Left hindlimb (tissue), 1 donor: ENCODE measurements around the gene SAMD14.

Source experiments
- DNase-seq: peaks from one replicate; pipeline ENCODE4 v3.0.0-alpha.2; 2018

The SAMD14 gene

DNA sequence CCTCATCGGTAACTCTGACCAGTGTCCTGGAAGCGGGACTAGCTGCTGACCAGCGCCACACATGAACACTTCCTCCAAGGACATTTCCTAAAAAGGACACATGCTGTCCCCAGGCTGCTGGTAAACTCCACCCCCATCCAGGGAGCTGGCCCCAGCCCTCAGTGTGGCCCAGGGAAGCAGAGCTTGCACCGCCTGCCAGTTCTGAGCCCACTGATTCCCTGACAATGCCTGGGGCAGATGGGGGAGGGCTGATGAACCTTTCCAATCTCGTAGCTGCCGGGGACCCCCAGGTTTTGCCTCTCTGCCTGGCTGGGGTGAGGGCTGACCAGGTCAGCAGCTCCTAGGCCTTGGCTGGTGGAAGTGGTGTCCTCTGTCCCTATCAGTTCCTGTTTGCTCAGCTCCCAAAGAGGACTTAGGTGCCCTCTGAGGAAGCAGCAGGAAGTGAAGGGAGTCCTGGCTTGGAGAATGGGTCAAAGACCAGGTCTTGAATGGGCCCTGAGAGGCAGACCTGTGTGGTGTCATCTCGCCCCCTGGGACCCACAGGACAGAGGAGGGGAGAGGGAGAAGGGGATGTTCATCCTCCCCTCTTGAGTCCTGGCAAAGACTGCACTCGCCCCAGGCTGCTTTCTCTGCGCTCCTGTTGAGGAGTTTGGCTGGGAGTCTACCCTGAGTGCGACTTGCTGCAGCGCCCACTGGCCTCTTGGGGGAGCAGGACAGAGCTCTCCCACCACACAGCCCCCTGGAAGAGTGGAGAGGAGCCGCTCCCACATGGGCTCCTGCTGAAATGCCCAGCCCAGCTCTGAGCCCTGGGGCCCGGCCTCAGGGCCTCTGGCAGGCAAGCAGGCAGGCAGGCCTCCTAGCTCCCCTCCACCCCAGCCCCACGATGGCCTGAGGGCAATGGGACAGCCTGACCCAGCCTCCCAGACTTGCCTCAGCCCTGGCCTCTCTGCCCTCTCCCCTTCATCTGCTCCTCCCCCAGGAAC lies 18.0 kb downstream of the SAMD14 start:
- no peak for DNase-seq

DNA sequence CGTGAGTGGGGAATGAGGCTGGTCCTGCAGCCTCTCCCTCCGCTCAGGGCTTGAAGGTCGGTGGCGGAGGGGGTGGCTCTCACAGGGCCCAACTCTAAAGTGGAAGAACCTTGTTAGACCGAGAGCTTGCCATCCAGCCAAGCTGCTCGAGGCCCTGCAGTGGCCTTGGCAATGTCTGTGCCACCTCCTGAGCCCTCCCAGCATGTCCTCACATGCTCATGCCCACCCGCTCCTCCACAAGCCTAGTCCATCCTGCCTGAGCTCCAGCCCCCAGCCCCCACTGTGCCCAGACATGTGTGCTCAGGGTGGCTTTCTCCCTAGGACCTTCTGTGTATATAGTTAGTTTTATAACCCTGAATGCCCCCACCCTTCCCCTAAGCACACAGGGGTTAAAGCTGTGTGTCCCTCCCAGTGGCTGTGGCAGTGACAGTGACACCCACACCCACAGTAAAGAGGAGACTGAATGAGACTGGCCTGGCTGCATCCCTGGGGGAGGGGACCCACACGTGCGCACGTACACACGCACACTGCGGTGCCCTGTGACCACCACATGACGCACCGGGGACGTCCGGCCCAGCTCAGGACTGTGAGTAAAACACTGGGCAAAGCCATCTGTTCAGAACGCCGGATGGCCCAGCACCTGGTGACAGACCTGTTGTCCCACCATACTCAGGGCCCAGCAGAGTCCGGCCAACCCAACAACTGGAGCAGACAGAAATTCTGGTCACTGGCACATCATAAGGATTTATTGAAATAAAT lies 19.2 kb downstream of the SAMD14 start:
- DNase-seq = no peak

DNA sequence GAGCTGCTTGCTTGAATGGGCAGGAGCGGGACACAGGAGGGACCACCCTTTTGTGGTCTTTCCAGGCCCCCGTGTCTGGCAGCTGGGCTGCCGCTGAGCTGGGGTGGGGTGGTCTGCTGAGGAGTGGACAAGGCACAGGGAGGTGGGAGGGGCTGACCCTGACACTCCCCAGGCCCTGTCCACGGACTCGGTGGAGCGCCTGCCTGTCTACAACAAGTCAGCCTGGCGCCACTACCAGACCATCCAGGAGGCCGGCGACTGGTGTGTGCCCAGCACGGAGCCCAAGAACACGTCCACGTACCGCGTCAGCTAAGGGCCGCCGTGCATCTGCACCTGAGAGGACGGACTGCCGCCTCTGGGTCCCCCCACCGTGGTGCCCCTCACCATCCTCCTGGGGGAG lies 20.2 kb downstream of the SAMD14 start:
- DNase-seq = peak; percentile 32

DNA sequence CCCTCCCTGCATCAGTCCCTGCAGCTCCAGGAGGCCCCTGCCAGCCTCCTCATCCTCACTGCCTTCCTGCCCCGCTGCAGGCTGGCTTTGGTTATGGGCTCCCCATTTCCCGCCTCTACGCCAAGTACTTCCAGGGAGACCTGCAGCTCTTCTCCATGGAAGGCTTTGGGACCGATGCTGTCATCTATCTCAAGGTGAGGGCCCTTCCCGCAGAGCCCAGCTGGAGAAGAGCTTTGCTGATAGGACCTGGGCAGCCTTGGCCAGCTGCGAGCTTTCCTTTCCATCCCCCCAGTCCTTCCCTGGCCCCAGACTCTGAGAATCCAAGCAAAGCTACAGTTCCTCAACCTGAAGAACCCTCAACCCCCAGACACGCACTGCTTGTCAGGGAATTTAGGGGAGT lies 20.8 kb downstream of the SAMD14 start:
- no peak for DNase-seq

DNA sequence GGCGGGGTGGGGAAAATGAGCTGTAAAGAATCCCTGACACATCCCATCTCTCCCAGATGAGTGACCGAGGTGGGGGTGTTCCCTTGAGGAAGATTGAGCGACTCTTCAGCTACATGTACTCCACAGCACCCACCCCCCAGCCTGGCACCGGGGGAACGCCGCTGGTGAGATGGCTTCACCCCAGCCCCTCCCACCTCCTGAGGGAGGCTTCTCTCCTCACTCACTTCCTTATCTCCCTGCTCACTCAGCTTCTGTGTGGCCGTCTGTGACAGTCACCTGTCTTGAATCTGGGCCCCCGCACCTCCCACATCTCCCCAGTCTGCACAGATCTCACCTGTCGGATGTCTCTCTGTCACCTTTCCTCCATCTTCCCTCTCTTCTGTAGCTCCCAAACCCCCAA lies 21.4 kb downstream of the SAMD14 start:
- no peak for DNase-seq

DNA sequence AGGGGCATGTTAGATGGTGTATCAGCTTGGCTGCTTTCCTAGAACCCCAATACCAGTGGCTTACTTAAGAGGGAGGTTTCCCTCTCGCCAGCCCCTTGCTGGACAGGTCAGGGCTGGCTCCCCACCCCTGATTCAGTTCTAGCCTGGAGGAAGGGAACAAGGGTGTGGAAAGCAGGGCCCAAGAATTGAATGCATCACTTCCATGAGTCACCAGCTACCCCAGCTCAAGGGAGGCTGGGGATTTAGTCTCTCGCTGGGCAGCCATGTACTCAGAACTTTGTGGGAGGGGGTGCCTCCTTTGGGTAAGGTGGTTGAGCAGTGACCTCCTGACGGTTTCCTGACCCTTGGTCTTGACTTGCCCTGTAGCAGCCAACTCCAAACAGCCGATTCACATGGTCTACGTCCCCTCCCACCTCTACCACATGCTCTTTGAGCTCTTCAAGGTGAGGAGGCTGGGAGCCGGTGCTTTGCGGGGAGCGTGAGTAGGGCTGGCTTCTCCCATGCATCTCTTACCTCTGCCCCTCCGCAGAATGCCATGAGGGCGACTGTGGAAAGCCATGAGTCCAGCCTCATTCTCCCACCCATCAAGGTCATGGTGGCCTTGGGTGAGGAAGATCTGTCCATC lies 22.1 kb downstream of the SAMD14 start:
- DNase-seq = no peak

DNA sequence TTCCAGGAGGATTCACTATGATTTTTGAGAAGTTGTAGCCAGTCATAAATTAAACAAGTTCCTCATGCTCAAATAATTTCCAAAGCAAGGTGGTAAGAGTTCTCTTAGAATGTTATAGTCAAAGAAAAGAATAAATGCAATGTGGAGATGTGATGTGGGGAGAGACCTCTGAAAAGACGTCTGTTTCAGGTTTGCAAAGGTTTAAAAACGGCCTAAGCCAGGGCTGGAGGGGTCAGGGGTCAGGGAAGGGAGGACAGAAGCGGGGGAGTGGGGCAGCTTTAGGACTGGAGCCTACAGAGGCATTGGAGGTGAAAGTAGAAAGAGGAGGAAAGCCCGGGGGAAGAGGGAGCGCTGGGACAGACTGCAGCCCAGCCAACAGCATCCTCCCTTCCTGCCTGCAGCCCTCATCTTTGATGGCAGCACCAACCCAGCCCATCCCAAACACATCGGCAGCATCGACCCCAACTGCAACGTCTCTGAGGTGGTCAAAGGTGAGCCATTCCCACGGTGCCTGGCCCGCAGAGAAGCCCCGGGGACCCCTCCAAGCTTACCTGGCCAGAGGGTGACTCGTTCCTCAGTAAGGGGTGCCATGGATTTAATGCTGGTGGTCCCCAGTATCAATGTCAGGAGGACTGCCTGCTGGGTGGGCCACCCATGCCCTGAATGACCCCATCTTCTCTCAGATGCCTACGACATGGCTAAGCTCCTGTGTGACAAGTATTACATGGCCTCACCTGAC lies 23.4 kb downstream of the SAMD14 start:
- DNase-seq = no peak

DNA sequence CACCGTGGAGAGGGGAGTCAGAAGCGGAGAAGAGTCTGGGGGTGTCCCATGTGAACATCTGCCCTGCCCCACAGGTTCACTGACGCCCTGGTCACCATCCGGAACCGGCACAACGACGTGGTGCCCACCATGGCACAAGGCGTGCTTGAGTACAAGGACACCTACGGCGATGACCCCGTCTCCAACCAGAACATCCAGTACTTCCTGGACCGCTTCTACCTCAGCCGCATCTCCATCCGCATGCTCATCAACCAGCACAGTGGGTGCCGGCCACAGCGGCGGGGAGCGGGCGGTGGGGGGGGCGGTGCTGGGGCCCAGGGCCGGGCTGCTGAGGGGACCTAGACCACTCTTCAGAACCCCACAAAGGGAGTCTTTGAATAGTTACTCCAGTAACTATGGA lies 24.1 kb downstream of the SAMD14 start:
- no peak for DNase-seq

DNA sequence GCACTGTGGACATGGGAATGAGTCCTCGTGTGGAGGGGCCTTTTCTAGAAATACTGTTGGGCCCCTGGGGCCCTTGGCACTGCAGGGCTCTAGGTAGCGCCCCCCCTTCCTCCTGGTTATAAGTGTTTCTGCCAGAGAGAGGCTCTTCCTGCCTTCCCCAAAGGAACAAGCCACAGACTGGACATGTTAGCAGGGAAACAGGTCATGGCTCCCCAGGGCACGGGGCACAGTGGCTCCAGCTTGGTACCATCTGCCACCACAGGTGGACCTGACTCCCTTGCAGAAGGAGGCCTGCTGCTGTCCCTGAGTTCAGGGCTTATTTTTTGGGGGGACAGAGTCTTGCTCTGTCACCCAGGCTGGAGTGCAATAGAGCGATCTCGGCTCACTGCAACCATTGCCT lies 26.0 kb downstream of the SAMD14 start:
- DNase-seq = no peak

DNA sequence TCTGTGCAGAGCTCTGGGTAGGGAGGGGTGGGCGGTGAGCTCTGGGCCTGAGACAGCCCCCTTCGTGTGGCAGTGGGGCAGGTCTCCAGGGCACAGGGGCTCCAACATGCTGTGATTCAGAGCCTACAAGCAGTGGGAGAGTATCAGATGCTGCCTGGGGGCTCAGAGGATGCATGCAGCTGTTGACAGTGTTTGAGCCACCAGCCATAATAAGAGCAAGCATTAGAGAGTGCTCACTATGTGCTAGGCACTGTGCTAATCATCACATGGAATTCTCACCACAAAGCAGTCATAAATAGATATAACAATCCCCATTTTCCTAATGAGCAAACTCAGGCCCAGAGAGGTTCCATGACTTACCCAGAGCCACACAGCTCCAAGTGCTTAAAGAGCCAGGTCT lies 26.7 kb downstream of the SAMD14 start:
- DNase-seq = no peak

DNA sequence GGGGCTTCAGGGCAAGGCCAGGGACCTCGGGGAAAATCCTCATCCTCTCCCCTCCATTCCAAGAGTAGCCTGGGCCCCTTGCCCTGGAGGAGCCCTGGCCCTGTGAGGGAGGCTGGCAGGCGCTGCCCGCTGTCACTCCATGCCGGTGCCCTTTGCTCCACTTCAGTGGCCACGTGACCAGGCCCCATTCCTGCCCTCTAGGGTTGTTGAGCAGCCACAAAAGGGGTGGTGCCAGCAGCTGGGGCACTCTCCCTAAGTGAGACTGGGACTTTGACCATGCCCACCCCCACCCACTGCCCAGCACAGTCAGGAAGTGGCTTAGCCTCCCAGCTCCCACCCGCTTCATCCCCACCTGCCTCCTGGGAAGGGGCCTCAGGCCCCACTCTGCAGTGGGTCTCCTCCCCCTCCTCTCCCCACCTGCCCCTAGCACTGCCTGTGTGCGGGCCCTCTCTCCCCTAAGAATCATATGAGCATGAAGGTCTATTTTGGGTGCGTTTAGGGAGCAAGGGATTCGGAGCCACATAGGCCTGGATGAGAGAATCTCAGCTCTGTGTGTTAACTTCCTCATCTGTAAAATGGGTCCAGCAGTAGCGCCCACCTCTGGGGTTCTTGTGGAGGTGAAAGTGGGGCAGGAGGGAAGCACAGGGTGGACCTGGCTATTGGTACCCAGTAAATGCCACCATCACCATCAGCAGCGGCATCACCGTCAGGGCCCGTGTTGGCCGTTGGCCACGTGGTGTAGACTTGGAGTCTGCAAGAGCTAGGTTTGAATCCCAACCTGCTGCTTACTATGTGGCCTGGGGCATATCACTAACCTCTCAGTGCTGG lies 27.6 kb downstream of the SAMD14 start:
- DNase-seq = peak; percentile 54

DNA sequence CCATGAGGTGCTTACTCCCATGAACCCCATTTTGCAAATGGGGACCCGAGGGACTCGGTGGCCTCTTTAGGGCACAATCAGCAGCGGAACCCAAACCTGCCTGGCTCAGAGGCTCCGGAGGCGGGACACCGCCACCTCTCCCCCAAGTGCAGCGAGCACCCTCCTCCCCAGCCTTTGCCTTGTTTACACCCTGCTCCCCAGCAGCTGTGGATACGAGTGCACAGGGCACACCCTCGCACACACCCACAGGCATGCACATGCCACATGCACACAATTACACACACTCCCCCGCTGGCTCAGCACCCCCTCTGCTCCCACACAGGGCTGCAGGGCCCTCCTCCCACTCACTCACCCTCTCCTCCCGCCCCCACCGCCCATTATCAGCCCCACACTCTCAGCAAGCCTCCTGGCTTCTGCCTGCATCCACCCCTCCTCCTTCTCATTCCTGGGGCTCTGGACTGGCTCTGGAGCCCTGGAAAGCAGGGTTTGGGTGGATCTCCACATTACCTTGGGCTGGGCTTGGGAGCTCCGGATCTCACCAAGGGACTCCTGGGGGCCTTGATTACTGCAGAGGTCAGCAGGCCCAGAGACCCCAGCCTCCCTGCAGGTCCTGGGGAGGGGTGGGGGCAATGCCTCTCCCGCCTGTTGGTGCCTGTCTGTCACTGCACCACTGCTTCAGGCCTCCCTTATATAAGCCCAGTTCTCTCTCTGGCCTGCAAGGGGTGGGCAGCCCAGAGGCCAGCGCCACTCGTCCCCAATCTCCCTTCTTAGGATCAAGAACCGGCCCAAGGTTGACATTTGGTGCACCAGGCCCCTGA lies 28.4 kb downstream of the SAMD14 start:
- DNase-seq = peak; percentile 67

DNA sequence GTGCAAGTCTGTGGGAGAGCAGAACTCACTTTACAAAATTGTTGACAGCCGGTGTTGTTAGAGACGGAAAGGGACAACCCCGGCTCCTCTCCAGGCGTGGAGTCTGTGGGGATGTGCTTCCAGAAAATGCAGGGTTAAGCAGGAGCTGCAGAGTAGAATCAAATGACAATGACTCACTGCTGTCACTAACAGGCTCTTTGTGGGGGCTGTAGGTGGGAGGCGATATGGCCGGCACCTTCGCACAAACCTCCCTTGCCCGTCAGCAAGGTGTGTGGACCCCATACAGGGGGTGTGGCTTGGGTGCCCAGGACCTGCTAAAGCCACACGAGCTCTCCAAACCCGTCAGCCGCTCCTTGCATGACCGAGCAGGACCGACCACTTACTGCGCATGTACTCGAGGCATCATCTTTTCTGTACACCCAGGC lies 29.0 kb downstream of the SAMD14 start:
- DNase-seq = no peak

DNA sequence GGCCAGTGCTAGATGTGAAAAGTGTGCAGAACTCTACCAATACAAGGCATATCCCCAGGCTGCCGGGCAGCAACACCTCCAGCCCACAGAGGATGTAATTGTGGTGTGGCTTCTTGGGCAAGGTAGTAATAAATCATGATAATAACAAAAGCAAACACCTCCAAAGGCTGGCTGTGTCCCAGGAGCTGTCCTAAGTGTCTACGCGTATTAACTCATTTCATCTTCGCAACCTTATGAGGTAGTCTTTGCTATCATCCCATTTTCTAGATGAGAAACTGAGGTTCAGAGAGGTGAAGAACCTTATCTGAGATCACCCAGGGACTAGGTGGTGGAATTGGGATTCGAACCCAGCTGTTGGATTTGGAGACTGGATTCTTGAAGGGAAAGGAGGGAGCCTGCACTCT lies 29.5 kb downstream of the SAMD14 start:
- no peak for DNase-seq

DNA sequence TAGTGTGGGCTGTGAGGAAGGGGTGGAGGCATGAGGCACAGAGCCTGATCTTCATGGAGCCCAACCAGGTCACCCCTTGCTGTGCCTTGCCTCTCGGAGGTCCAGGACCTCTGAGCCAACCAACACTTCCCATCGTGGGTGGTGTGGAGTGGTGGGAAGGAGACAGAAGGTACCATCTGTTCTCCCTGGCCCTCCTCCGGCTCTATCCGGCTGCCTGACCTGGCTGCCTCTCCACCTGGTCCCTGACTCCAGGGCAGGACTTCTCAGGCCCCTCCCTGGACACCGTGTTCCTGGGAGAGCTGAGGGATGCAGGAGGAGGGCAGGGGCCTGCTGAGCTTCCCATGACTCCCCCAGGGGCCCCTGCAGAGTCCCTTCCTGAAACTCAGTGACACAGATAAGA lies 31.0 kb downstream of the SAMD14 start:
- DNase-seq = no peak

DNA sequence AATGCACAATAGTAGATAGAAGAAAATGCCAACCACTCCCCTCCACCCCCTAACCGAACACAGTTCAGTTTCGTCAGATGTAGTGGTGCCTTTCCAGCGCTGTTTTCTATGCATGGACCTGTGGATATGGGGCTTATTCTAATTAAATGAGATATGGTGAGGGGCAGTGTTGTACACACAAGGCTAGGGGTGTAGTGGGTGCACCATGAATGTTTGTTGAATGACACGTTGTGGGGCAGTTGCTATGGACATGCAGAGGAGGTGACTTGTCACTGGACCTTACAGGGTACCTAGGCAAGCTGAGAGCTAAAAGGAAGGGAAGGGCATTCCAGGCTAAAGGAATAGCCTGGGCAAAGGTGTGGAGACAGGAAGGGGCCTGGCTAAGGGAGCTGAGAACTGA lies 31.4 kb downstream of the SAMD14 start:
- DNase-seq = no peak

DNA sequence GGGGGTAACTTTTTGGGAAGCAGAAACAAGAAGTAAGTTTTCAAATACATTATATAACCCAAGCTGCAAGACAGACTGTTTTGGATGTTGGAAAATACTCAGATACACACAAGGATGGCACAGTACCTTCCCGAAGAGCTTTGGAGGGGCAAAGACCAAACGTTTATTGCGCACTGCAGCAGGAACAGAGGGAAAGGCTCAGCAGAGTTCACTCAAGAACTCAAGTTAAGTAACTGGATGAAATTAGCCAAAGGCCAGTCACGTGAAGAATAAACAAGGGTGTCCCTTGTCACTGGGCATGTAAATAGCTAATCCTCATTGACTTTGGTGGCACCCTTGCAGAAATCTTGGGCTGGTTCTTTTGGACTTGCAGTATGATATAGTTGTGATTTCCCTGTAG lies 32.0 kb downstream of the SAMD14 start:
- no peak for DNase-seq

DNA sequence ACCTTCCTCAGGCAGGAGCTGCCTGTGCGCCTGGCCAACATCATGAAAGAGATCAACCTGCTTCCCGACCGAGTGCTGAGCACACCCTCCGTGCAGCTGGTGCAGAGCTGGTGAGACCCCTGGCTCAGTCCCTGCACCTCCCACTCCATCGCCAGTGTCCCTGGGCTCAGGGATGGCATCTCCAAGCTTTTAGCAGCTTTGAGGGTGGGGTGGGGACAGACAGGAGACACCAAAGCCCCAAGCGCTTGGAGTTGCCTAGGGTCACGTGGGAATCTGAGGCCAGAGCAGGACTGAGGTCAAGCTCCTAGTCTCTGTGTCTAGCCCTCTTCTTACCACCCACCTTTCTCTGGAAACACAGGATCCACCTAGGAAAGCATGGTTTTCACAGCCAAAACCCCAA lies 32.5 kb downstream of the SAMD14 start:
- DNase-seq = no peak

DNA sequence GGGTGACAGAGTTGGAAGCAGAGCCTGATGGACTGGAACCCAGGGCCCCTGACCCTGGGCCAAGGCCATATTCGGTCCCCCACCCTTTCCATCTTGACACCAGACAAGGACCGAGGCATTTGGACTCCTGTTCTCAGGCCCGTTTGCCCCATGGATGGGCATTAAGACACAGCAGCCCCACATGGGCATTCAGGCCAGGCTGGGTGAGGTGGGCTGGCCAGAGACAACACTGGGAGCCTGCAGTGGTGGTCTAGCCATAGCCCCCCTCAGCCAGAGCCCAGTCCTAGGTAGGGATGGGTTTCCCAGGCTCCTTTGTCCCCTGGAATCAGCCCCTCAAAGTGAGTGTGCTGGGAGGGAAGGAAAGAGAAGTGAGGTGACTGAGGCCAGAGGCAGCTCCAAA lies 33.2 kb downstream of the SAMD14 start:
- no peak for DNase-seq

DNA sequence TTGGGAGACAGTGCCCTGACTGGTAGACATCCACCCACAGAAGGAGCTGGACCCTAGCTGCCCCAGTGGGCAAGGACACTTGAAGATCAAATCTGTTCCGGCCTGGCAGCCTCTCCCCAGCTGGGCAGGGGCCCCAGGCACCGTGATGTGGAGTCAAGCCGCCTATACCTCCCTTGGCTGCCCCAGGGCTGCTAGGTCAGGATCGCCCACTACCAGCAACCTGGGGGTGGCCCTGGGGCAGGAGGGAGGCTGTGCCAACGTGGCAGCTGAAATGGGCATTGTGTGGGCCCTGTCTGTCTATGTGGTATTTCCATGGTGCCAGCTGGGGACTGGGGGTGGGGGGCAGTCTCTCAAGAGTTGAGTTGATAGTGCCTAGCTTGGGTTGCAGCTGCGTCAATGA lies 33.9 kb downstream of the SAMD14 start:
- DNase-seq = no peak

DNA sequence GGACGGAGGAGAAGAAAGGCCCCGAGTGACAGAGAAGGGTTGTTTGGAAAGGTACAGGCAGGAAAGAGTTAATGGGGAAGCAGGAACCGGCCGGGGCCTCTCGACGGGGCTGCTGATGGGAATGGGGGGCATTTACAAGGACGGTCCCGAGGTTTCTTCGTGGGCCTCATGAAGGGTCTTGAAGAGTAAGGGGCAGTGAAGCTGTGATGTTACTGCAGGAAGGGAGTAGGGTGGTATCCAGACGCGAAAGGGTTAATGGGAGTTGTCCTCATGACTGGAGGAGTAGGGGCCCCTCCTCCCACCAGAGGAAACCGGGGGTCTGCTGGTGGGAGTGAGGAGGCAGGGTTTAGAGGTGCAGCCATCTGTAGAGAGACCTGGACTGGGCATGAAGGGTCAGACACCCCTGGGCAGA lies 34.3 kb downstream of the SAMD14 start:
- DNase-seq = no peak
